GM12878 (cell line): ENCODE data around the gene NR2F6. TPM values are rescaled to one million over a fixed set of nuclear protein-coding genes. Genes with fewer than 3 reads are reported as not detected.

Source experiments
- ATAC-seq: fragments of 200-7000 bp; cut with Tn5 transposase; 3 replicates; pipeline ENCODE4 v1.9.1; 2020; ENCODE audit warnings: mild to moderate bottlenecking, moderate library complexity
- BruUV-seq: library from RNA; stranded (reverse); fragments of 400-500 nt; replicated peaks from 2 replicates; lab custom pipeline; 2021; lab: Mats Ljungman, UMichigan
- CTCF ChIA-PET: fragments of 300-600 bp; sonication (Branson Sonifier 250); formaldehyde crosslinking; extraction: SDS; loops from one replicate; lab custom pipeline; 2021; ENCODE audit warnings: inconsistent platforms; lab: Yijun Ruan, JAX
- POLR2A ChIA-PET: fragments of 350-600 bp; formaldehyde crosslinking; extraction: SDS; loops from one replicate; lab custom pipeline; 2021; ENCODE audit warnings: inconsistent platforms; lab: Charles Lee
- RAD21 ChIA-PET: fragments of 300-600 bp; sonication (Branson Sonifier 250); formaldehyde crosslinking; loops from one replicate; lab custom pipeline; 2023; ENCODE audit warnings: antibody characterized with exemption; ENCODE audit not compliant: unreplicated experiment; lab: Charles Lee
- SMC1A ChIA-PET: fragments of 300-600 bp; sonication (Branson Sonifier 250); formaldehyde crosslinking; loops from one replicate; lab custom pipeline; 2023; ENCODE audit not compliant: unreplicated experiment, uncharacterized antibody; lab: Charles Lee
- DNase-seq: peaks from one replicate; pipeline ENCODE4 v3.0.0-alpha.2; 2011; ENCODE audit warnings: low read depth, low spot score
- FAIRE-seq: peaks from 3 replicates; lab custom pipeline; 2011; peaks lifted over from hg19 to GRCh38; lab: Jason Lieb, UNC
- H2AFZ ChIP-seq: 2 replicates; pipeline ENCODE4 v1.6.0; 2011; ENCODE audit warnings: low read depth, low read length, control low read depth; ENCODE audit not compliant: control insufficient read depth
- H3K27ac ChIP-seq: 2 replicates; pipeline ENCODE4 v1.5.1; 2011; ENCODE audit warnings: control low read depth; ENCODE audit not compliant: control insufficient read depth, insufficient read depth
- H3K27me3 ChIP-seq, 2 experiments: replicated peaks in 1 of 2; 2 replicates each; pipeline versions ENCODE4 v1.6.0 to v1.6.1; 2011; ENCODE audit warnings: low read length in 1 of 2; ENCODE audit not compliant: control insufficient read depth in 2 of 2, insufficient read depth in 2 of 2
- H3K36me3 ChIP-seq, 2 experiments: 2 replicates each; pipeline ENCODE4 v1.5.1; 2011; ENCODE audit warnings: low read length in 1 of 2; ENCODE audit not compliant: control insufficient read depth in 2 of 2, insufficient read depth in 2 of 2
- H3K4me1 ChIP-seq: 2 replicates; pipeline ENCODE4 v1.6.1; 2011; ENCODE audit warnings: mild to moderate bottlenecking, low read length, moderate library complexity, mixed read lengths; ENCODE audit not compliant: control insufficient read depth, insufficient read depth
- H3K4me2 ChIP-seq: 2 replicates; pipeline ENCODE4 v1.6.0; 2011; ENCODE audit warnings: control low read depth; ENCODE audit not compliant: control insufficient read depth, insufficient read depth
- H3K4me3 ChIP-seq: fragments of 200-600 bp; sonication (generic); 2 replicates; pipeline ENCODE4 v1.5.1; 2016
- H3K79me2 ChIP-seq: 2 replicates; pipeline ENCODE4 v1.6.0; 2011; ENCODE audit warnings: low read length; ENCODE audit not compliant: control insufficient read depth, insufficient read depth
- H3K9ac ChIP-seq: 2 replicates; pipeline ENCODE4 v1.8.0; 2011; ENCODE audit warnings: low read length, control low read depth, mixed read lengths; ENCODE audit not compliant: control insufficient read depth, insufficient read depth
- H3K9me3 ChIP-seq: replicated peaks from 3 replicates; pipeline ENCODE4 v1.5.1; 2011; ENCODE audit warnings: mild to moderate bottlenecking, low read length; ENCODE audit not compliant: control insufficient read depth, insufficient read depth
- H4K20me1 ChIP-seq: 2 replicates; pipeline ENCODE4 v1.6.0; 2011; ENCODE audit not compliant: control insufficient read depth, insufficient read depth
- CREM ChIP-seq: IDR thresholded peaks from 2 replicates; pipeline ENCODE4 v1.6.1; 2014; ENCODE audit warnings: antibody characterized with exemption, low read depth
- ETV6 ChIP-seq, 2 experiments: fragments of 450-650 bp in 1 of 2; IDR thresholded peaks in 1 of 2; conservative IDR thresholded peaks in 1 of 2; 2 replicates each; pipeline ENCODE4 v1.6.1; 2014; ENCODE audit warnings: antibody characterized with exemption in 1 of 2, borderline replicate concordance in 1 of 2, low read depth in 1 of 2, mild to moderate bottlenecking in 1 of 2, moderate library complexity in 1 of 2
- NBN ChIP-seq: fragments of 450-650 bp; IDR thresholded peaks from 2 replicates; pipeline ENCODE4 v1.6.1; 2016
- POLR2A ChIP-seq: IDR thresholded peaks from 2 replicates; pipeline ENCODE4 v1.6.1; 2011; ENCODE audit warnings: low read depth, mild to moderate bottlenecking, low read length
- RBBP5 ChIP-seq: fragments of 200-600 bp; sonication (generic); conservative IDR thresholded peaks from 2 replicates; pipeline ENCODE4 v1.6.1; 2016
- WGBS: methylation state at CpG from one replicate; pipeline ENCODE4 v1.1.6; 2016; ENCODE audit warnings: low lambda C conversion rate; ENCODE audit not compliant: insufficient replicate concordance, insufficient coverage; ENCODE audit errors: missing lambda C conversion rate; 5-methylcytosine and 5-hydroxymethylcytosine counted together
- in situ Hi-C: fragments of 300-500 bp; cut with MboI; formaldehyde crosslinking; loops from 9 replicates; pipeline ENCODE4 v1.14.3; 2018; ENCODE audit warnings: mixed read lengths
- intact Hi-C: fragments of 100-400 bp; cut with micrococcal nuclease; formaldehyde crosslinking; loops from one replicate; pipeline ENCODE4 v1.14.2; 2022; ENCODE audit not compliant: unreplicated experiment
- polyA plus RNA-seq, 11 experiments: library from polyadenylated mRNA; depleted of rRNA in 4 of 11; unstranded in 6 of 11; stranded (reverse) in 5 of 11; fragments of >200 nt; fragmentation: Nextera tagmentation in 4 of 11; fragmentation: Illumina TruSeq in 1 of 11; extraction: Ambion mirVana in 4 of 11; extraction: Trizol in 1 of 11; gene quantifications; 1 replicate in 1 of 11; 2 replicates in 10 of 11; pipeline versions ENCODE4 v1.2.1 to v1.2.3, GENCODE V29; 2011 to 2016; ENCODE audit warnings: inconsistent platforms in 2 of 11, missing spikeins in 2 of 11, low read depth in 1 of 11
- total RNA-seq, 4 experiments: library from RNA; depleted of rRNA in 3 of 4; stranded (reverse); fragments of >200 nt in 3 of 4; fragmentation: Illumina TruSeq in 1 of 4; extraction: Trizol in 1 of 4; gene quantifications; 2 replicates each; pipeline versions ENCODE4 v1.2.1 to v1.2.3, GENCODE V29; 2013 to 2021
- TF ChIP-seq, protein P1 (sequence below): IDR thresholded peaks from 2 replicates; pipeline ENCODE4 v1.6.1; 2011; ENCODE audit warnings: borderline replicate concordance, low read depth, mild to moderate bottlenecking, moderate library complexity, low read length; ENCODE audit not compliant: insufficient read depth, poor library complexity, severe bottlenecking
- TF ChIP-seq, protein P2 (sequence below): fragments of 450-650 bp; formaldehyde crosslinking; IDR thresholded peaks from 2 replicates; pipeline ENCODE4 v1.5.0; 2022; ENCODE audit warnings: mild to moderate bottlenecking, missing genetic modification characterization

The NR2F6 gene
- total and polyA plus RNA-seq, 10 of the 15 experiments (the other 5 are each of a cell fraction or from before 2014, with no cell fraction given) = 0.18 to 15.5 (median 6.1) TPM

DNA sequence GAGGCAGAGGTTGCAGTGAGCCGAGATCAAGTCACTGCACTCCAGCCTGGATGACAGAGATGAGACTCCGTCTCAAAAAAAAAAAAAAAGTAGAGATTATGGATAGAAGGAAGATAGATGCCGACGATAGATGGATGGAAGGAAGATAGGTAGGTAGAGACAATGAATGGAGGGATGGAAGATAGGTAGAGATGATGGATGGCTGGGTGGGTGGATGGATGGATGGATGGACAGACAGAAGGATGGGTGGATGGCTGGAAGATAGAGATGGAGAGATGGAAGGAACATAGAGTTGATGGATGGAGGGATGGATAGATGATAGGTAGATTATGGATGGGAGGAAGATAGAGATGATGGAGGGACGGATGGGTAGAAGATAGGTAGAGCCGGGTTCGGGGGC is 49.1 kb downstream of the NR2F6 start (continued):
- TF ChIP-seq, protein P1, sequence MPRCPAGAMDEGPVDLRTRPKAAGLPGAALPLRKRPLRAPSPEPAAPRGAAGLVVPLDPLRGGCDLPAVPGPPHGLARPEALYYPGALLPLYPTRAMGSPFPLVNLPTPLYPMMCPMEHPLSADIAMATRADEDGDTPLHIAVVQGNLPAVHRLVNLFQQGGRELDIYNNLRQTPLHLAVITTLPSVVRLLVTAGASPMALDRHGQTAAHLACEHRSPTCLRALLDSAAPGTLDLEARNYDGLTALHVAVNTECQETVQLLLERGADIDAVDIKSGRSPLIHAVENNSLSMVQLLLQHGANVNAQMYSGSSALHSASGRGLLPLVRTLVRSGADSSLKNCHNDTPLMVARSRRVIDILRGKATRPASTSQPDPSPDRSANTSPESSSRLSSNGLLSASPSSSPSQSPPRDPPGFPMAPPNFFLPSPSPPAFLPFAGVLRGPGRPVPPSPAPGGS = no peak
- TF ChIP-seq, protein P2, sequence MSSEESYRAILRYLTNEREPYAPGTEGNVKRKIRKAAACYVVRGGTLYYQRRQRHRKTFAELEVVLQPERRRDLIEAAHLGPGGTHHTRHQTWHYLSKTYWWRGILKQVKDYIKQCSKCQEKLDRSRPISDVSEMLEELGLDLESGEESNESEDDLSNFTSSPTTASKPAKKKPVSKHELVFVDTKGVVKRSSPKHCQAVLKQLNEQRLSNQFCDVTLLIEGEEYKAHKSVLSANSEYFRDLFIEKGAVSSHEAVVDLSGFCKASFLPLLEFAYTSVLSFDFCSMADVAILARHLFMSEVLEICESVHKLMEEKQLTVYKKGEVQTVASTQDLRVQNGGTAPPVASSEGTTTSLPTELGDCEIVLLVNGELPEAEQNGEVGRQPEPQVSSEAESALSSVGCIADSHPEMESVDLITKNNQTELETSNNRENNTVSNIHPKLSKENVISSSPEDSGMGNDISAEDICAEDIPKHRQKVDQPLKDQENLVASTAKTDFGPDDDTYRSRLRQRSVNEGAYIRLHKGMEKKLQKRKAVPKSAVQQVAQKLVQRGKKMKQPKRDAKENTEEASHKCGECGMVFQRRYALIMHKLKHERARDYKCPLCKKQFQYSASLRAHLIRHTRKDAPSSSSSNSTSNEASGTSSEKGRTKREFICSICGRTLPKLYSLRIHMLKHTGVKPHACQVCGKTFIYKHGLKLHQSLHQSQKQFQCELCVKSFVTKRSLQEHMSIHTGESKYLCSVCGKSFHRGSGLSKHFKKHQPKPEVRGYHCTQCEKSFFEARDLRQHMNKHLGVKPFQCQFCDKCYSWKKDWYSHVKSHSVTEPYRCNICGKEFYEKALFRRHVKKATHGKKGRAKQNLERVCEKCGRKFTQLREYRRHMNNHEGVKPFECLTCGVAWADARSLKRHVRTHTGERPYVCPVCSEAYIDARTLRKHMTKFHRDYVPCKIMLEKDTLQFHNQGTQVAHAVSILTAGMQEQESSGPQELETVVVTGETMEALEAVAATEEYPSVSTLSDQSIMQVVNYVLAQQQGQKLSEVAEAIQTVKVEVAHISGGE (CRISPR knock-in tag) = no peak
- no peak for TF ChIP-seq RBBP5

DNA sequence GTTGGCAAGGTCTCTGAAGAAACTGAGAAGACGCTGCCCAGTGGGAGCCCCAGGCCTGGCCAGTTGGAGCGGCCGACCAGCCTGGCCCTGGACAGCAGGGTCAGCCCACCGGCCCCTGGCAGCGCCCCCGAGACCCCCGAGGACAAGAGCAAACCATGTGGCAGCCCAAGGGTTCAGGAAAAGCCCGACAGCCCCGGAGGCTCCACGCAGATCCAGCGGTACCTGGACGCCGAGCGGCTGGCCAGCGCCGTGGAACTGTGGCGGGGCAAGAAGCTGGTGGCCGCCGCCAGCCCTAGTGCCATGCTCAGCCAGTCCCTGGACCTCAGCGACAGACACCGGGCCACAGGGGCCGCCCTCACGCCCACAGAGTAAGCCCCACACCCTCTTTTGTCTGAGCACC is 50.6 kb downstream of the NR2F6 start:
- over 99% methylated on average over 22 of the region's 23 CpGs for WGBS
- POLR2A ChIA-PET = no interaction called here
- Histone ChIP-seq H3K79me2 (no peaks in the 10 kb centered on the region), H3K9me3 (no peaks in the 10 kb centered on the region), H3K4me2 (no peak overlapping the region), H3K27me3 (no peaks in the 10 kb centered on the region), H3K4me3 (no peak overlapping the region), H2AFZ (no peak overlapping the region), H3K9ac (no peak overlapping the region), H3K27ac (no peak overlapping the region), H4K20me1 (no peaks in the 10 kb centered on the region), H3K4me1 (no peaks in the 10 kb centered on the region), H3K36me3 (peaks cover 25 to 38% of the 10 kb centered on the region in 2 experiments)
- ATAC-seq = no peak
- in situ Hi-C loops = no loop called here
- RAD21 ChIA-PET = no interaction called here
- CTCF ChIA-PET = no interaction called here
- FAIRE-seq = no peak
- DNase-seq = no peak
- BruUV-seq = no TSS peak
- SMC1A ChIA-PET = no interaction called here
- intact Hi-C loops = no loop called here
- TF ChIP-seq POLR2A (no peak), CREM (no peak), ETV6 (conservative IDR thresholded peaks at IDR 0.05 in 1 of 2, IDR thresholded peaks at IDR 0.05 in 1 of 2; ENCODE audit: borderline replicate concordance in 1 of 2, low read depth in 1 of 2) (no peak), NBN (no peak)
